Activated CD4-positive, alpha-beta T cell treated with anti-CD3 and anti-CD28 coated beads, Interleukin-10, Interleukin-2, amounts not matched to agents 100 ng/mL and 50 ng/mL, durations not matched to agents 16 hours and 8 hours (primary cell): Measurements from ENCODE around the gene CACNA1D.

Experiments used
- DNase-seq: peaks from one replicate; pipeline ENCODE4 v3.0.0-alpha.2; 2020

Gene CACNA1D

DNA sequence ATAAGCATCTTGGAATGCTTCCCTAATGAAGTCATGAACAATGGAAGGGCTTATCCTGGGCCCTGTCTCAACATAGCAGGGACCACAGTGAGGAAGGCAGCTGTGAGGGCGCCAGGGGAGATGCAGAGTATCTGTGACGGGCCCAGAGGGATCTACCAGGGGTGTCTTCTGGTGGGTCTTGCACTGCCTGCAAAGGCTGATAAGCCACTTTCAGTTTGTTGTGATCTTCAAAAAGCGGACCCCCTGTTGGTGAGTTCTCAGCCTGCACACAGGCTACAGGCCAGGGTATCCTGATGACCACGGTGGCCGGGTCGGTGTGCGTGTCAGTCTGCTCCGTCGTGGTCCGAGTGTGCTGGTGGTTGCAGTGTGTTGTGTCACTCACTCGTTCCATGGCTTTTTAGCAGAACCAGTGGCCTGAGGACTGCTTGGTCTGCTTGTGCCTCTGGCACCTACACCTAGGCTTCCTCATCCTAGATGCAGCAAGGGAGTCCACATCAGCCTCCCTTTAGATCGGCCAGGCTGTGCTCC, 305.0 kb downstream of the CACNA1D start:
- DNase-seq = no peak

DNA sequence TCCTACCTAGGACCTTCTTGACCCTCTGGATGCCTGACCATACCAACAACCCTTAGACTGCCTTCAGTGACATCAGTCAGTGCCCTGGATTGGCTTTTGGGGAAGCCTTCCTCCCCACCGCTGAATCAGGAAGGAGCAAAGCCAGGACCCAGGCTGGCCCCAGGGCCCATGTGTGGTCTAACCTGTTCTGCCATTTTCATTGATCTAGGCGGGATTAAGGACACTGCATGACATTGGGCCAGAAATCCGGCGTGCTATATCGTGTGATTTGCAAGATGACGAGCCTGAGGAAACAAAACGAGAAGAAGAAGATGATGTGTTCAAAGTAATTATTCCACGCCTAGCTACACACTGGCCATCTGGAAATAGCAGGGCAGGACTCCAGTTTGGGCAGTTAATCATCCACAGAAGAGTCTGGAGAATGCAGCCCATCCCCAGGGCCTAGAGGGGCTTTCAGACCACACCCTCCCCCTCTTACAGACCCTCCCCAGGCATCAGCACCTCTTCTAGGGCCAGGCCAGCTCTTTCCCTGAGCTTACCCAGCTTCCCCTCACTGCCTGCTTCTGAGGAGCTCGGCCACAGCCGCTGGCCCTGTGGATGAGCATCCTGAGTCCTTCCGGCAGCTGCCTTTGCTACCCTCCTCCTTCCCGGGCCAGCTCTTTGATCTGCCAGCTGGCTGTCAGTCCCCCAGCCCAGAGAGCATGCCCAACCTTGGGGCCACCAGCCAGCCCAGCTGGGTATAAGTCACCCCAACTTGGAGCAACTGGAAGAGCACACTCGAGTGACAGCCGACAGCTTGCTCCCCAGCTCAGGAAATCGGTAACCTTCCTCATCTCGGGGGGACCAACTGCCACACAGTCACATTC, 305.9 kb downstream of the CACNA1D start:
- DNase-seq = no peak

DNA sequence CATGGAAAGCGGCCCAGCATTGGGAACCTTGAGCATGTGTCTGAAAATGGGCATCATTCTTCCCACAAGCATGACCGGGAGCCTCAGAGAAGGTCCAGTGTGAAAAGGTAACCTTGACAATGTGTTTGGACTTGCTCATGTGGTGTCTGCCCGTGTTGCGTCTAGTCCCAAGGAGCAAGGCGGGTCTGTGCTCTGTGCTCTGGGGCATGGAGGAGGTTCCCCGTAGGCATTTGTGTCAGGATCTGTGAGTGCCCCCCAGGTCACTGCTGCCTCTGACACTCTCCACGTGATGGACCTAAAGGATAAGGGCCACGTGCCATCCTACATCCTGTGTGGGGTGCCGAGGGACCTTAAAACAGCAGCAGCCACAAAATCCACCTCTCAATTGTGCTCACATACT, 306.9 kb downstream of the CACNA1D start:
- no peak for DNase-seq

DNA sequence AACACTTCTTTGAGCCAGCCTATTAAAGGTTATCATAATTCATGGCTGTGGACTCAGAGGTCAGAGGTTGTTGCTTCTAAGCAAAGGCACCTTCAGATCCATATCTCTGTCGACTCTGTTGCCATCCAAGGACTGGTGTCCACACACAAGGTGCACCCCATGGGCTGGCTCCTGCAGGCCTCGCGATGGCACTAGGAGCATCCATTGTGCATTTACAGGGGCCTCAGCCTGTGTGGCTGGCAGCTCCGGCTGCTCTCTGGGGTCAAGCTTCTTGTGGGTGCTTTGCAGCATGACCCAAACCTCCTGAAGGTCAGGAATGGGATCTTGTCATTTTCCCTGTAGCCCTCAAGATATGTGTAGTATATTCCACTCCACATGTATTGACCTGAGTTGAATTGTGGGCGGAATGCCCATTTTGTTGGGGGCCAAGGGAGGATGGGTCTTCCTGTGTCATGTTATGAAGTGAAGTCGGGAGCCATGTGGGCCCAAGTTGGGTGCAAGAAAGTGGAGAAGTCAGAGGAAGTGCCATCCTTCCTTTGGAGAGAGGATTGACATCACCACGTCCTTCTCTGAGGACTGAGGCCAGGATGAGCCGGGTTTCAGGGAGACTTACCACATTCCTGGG, 308.0 kb downstream of the CACNA1D start:
- DNase-seq = no peak

DNA sequence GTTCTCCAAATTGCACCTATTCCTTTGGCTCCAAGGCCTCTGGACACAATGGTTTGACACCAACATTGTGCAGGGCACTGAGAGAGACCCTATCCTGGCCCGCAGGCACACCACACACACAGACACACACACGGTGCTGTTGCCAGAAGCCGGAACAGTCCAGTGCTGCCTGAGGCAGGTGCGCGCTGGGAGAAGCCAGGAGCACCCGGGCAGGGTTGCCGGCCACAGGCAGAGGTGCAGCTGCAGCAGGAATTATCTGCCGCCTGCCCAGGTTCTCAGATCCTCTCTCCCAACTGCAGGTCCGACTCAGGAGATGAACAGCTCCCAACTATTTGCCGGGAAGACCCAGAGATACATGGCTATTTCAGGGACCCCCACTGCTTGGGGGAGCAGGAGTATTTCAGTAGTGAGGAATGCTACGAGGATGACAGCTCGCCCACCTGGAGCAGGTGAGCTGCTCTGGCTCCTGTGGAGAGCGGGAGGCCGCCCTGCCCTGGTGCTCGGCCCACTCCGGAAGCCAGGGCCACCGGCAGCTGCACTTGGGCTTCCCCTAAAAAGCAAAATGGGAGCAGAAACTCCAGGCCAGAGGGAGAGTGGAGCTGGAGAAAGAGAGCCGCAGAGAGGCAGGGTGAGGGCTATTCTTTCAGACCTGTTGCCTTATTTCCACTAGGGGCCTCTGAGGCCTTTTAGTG, 308.9 kb downstream of the CACNA1D start:
- no peak for DNase-seq

DNA sequence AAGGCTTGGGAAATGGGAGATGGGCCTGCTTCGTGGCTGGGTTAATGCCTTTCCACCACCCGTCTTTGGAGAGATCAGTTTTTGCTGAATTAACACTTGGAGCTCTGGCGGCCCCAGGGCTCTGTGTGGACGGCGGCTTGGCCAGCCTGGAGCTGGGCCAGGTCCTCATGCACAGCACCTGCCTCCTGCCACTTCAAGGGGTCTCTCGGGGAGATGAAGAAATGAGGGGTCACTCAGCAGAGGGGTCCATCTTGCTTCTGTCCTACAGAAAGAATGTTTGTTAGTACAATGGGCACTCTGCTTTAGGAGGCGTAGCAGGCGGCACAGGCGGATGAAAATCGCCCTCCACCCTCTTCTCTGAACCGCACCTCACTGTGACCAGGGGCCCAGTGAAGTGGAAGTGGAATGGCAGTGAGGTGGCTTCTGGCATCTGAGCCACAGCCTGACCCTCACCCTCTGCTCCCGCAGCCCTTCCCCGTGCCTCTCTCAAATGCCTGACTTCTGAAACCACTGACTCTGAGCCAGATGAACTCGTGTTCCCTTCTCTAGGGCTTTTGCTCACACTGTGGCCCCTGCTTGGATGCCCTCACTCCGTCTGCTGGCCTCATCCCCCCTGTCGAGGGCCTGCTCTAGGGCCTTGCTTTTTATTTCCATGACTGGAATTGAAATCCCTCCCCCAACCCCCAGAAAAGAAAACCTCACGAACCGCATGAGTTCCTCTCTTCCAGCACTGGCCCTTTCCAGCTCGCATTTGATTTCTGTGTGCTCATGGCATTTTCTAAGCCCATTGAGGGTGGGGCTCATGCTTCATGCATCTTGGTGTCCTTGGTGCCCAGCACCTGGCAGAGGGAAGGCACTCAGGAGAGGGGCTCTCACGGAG, 309.6 kb downstream of the CACNA1D start:
- no peak for DNase-seq

DNA sequence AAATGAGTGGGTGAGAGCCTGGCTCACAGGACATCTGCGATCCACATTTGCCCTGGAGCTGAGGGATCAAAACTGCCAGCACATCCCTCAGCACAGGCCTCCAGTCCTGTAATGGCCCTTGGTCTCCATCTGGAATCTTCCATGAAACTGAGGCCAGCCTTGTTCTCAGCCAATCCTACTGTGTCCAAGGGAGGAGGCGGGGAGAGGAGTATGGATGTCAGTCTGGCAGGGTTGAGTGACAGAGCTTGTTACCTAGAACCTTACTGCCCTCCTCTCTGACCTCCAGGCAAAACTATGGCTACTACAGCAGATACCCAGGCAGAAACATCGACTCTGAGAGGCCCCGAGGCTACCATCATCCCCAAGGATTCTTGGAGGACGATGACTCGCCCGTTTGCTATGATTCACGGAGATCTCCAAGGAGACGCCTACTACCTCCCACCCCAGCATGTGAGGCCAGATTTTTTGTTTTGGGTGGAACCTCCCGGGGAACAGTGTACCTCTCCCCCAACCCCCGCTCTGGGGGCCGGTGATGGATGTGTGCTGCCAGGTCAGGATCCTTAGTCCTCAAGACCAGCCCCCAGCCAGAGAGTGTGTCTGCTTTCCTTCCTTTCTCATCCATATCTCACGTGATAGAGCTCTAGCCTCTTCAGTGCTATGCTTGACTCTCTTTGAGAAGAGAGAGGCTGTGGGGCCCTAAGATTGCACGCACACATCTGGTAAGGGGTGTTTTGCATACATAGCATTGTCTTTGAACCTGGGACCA, 310.5 kb downstream of the CACNA1D start:
- no peak for DNase-seq

DNA sequence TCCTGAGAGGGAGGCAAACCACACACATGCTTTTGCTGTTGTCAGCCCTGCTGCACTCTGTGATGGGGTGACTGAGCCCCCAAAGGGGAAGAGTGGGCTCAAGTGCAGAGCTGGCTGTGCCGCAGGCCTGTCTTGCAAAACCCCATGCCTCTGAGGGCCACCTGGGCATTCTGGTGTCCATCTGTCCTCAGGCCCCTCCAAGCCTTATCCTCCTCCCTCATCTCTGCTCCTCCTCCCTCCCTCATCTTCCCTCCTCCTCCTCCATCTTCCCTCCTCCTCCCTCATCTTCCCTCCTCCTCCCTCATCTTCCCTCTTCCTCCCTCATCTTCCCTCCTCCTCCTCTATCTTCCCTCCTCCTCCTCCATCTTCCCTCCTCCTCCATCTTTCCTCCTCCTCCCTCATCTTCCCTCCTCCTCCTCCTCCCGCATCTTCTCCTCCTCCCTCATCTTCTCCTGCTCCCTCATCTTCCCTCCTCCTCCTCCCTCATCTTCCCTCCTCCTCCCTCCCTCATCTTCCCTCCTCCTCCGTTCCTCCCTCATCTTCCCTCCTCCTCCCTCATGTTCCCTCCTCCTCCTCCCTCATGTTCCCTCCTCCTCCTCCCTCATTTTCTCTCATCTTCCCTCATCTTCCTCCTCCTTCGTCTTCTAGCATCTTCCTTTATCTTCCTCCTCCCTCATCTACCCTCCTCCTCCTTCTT, 311.2 kb downstream of the CACNA1D start:
- no peak for DNase-seq

DNA sequence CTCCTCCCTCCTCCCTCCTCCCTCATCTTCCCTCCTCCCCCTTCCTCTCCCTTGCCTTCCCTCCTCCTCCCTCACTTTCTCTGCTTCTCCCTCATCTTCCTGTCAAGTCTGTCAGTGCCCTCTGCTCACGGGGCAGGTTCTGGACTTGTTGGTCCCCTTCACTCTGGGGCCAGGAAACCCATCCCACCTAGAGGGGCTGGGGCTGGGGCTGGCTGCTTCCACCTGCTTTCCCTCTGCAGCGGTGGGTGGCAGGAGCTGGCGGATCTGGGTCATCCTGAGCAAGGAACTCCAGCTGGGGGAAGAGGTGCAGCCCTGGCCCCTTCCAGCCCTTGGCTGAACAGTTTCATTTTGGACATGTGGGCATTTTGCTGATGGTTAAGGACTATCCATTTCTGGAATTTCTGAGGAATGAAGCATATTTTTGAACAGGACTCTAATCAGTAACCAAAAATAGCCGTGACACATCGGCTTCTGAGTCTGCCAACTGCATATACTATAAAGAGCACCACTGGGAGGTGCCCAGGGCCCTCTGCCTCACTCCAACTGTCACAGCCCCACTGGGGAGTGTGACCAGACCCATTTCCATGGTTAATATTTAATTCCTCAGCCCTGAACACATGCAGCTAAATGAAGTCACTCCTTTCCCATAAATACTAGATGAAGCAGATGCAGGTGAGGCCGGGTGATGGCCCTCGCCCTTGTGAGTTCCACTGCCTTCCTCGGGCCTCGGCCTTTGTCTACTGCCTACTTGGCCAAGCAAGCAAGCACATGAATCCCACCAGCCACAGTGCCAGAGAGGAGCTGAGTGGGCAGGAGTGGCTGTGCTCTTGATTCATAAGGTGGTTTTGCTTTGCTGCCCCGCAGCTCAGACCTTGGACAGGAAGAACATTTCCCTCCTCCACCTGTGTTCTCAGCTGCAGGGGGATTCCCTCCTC, 312.0 kb downstream of the CACNA1D start:
- DNase-seq = no peak

DNA sequence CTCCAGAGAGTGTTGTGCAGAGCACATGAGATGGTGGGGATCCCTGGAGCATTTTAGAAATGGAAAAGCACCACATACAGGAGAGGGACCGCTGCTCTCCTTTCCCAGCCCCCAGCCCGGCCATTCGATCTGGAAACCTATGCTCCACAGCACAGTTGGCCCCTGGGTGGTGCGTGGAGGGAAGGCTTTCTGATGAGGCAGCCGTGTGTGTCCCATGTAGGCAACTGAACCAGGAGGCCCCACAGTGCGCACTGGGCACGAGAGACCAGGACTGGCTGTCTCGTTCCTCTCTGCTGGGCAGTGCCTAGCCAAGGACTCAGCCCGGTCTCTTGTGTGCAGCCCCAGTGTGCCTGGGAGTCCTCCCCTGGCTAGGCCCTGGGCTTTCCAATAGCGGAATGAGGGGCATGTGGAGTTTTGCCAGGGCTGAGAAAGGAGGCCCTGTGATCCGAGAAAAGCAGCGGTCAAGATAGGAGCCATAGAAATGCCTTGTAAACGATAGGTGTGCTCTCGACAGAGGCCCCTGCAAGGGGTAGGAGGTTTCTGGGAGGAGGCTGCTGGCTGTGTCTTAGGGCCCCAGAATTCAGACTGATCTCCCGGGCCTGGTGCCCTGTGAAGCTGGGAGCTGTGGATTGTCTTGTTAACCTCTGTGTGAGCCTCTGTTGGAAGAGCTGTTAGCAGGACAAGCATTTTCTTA, 312.9 kb downstream of the CACNA1D start:
- no peak for DNase-seq

DNA sequence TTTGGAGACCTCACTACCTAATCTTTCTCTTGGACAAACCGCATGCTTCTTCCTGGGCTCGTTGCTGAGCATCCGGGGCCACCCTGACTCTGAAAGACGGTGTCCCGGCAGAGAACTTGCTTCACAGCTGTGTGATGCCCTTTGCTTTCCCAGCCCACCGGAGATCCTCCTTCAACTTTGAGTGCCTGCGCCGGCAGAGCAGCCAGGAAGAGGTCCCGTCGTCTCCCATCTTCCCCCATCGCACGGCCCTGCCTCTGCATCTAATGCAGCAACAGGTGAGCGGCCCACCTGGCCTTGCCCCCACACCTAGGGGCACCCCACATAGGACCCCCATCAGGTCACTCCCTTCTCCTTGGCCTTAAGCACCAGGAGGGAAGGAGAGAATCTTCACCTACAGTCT, 314.1 kb downstream of the CACNA1D start:
- DNase-seq = no peak

DNA sequence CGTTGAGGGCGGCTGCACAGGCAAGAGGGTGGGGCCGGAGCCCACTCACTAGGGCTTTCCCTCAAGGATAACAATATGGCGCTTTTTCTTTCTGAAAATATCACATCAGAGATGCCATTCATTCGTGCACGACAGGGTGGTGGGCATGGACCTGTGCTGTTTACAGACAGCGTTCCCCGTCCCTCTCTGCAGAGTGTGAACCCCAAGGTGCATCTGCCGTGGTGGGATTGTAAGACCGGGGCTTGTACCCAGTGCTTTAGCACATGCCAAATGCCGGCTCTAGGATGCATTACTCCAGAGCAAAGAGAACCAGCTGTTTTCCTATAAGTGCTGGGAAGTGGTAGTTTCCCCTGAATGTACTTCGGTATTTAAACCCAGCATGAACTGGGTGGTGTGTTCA, 314.9 kb downstream of the CACNA1D start:
- no peak for DNase-seq

DNA sequence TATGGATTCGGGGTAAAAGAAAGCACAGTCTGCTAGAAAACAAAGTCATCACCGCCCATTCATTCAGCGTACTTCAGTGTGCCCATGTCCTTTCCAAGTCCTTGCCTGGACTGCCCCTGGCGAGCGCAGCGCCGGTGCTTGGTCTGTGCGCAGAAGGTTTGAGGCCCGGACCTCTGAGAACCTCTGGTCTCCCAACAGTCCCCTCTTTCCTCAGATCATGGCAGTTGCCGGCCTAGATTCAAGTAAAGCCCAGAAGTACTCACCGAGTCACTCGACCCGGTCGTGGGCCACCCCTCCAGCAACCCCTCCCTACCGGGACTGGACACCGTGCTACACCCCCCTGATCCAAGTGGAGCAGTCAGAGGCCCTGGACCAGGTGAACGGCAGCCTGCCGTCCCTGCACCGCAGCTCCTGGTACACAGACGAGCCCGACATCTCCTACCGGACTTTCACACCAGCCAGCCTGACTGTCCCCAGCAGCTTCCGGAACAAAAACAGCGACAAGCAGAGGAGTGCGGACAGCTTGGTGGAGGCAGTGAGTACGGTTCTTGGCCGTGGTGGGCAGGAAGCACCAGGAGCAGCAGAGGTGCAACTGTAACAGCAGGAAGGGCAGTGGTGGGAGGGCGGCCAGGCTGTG, 315.5 kb downstream of the CACNA1D start:
- DNase-seq = no peak

DNA sequence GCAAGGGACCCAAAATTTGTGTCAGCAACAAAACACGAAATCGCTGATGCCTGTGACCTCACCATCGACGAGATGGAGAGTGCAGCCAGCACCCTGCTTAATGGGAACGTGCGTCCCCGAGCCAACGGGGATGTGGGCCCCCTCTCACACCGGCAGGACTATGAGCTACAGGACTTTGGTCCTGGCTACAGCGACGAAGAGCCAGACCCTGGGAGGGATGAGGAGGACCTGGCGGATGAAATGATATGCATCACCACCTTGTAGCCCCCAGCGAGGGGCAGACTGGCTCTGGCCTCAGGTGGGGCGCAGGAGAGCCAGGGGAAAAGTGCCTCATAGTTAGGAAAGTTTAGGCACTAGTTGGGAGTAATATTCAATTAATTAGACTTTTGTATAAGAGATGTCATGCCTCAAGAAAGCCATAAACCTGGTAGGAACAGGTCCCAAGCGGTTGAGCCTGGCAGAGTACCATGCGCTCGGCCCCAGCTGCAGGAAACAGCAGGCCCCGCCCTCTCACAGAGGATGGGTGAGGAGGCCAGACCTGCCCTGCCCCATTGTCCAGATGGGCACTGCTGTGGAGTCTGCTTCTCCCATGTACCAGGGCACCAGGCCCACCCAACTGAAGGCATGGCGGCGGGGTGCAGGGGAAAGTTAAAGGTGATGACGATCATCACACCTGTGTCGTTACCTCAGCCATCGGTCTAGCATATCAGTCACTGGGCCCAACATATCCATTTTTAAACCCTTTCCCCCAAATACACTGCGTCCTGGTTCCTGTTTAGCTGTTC, 316.9 kb downstream of the CACNA1D start:
- DNase-seq = no peak

DNA sequence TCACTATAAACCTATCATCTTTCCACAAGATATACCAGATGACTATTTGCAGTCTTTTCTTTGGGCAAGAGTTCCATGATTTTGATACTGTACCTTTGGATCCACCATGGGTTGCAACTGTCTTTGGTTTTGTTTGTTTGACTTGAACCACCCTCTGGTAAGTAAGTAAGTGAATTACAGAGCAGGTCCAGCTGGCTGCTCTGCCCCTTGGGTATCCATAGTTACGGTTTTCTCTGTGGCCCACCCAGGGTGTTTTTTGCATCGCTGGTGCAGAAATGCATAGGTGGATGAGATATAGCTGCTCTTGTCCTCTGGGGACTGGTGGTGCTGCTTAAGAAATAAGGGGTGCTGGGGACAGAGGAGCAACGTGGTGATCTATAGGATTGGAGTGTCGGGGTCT, 318.0 kb downstream of the CACNA1D start:
- DNase-seq = no peak

DNA sequence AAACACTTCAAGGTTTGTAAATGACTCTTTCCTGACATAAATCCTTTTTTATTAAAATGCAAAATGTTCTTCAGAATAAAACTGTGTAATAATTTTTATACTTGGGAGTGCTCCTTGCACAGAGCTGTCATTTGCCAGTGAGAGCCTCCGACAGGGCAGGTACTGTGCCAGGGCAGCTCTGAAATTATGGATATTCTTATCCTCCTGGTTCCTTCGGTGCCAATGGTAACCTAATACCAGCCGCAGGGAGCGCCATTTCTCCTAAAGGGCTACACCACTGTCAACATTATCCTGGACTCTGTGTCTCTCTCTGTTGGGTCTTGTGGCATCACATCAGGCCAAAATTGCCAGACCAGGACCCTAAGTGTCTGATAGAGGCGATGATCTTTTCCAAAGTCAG, 318.8 kb downstream of the CACNA1D start:
- DNase-seq = no peak

DNA sequence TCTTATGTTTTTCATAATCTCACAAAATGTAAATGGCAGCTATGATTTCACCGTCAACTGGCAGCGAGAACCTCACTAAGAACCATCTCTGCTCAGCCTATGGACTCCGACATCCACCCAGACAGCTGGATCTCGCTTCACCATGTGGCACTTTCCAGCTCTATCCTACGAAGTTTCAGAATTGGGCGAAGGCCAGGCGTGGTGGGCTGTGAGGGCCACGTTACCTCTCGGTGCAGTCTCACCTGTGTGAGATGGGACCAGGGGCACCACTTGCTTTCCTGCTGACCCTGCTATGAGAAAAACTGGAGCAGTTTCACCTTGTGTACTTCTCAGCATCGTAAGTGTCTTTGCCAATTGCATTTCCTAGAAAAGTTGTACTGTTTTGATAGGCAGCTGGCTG, 319.5 kb downstream of the CACNA1D start:
- DNase-seq = no peak

DNA sequence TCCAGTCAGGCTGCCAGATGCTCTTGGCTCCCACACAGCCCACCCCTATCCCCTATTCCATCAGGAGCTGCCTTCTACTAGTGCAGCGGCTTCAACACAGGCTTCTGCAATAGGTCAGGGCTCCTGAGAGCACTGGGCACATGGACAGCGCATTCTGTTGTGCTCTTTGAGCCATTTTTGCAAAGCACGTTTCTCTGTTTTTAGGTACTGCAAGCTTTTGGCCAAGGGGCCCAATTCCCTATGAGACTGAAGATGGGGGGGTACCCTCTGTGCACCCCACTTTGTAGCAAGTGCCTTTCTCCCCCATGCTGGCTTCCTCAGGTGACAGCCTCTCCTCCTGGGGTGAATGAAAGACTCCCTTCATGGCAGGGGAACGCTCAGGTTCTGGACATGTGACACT, 320.7 kb downstream of the CACNA1D start:
- no peak for DNase-seq
